ENCODE measurements around the gene CUEDC2. TPM values are rescaled to one million over a fixed set of nuclear protein-coding genes. Genes with fewer than 3 reads are reported as not detected.
"Not testable (repeated sequence)": the region's sequence is repeated elsewhere in the genome, so short reads cannot be mapped to it uniquely, and the experiment has no call there.

CUEDC2 gene
- total RNA-seq, 1 donor, result 51.0 TPM

DNA sequence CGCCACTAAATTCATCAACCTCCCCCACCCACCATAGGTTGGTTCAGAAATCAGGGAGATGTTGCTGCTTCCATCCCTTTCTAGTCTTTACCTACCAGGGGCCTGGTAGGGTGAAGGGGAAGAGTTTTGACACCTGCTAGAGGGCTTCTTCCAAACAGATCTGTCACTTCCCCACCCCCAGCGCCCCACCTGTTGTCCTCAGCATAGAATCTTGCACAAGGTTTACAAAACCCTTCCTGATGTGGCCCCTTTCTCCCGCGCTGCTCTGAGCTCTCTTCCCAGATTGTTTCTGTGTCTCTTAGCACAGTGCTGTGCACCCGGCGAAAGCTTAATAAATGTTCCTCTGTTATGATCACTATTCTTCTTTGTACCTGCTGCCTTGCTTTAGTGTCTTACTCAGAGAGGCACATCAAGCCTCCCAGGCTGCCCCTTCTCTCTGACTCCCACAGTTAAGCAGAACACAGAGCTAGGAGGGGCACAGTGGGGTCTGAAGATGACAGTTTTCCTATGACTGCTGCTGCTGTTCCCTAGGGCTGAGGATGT lies 30.2 kb upstream of the CUEDC2 start:
- DNase-seq (ENCODE audit: low read depth), result no peak
- no peak overlapping the region for H3K4me3 ChIP-seq (ENCODE audit: low read depth, low read length)
- no peak for TF ChIP-seq CTCF (IDR thresholded peaks at IDR 0.05; ENCODE audit: insufficient read depth, low read depth, low read length)

- DNase-seq (ENCODE audit: low read depth), result peak; percentile 77
- TF ChIP-seq CTCF (IDR thresholded peaks at IDR 0.05; ENCODE audit: insufficient read depth, low read depth, low read length), result no peak
- peak overlapping the region; percentile 66 for H3K4me3 ChIP-seq (ENCODE audit: low read depth, low read length)
These were observed 29.0 kb upstream of the CUEDC2 start for GRCh38 chr10:102461187-102462054.

DNA sequence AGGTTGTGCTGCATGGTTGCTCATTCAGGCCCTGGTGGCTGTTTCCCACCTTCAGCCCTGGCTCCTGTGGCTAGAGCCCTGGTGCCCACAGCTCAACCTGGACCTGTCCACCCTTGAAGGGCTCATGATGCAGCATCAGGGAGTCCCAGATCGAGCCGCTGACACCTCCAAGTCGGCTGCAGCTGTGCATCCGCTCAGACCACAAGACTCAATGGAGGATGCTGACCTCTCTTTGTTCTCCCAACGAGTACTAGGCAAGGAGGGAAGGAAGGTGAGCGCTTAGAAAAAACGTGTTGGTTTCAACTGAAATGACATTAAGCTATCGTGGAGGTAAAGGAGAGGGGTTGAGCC lies 28.4 kb upstream of the CUEDC2 start:
- DNase-seq (ENCODE audit: low read depth), result no peak
- H3K4me3 ChIP-seq (ENCODE audit: low read depth, low read length), result peak overlapping the region; percentile 66
- TF ChIP-seq CTCF (IDR thresholded peaks at IDR 0.05; ENCODE audit: insufficient read depth, low read depth, low read length), result no peak

- no peak overlapping the region for H3K4me3 ChIP-seq (ENCODE audit: low read depth, low read length)
- TF ChIP-seq CTCF (IDR thresholded peaks at IDR 0.05; ENCODE audit: insufficient read depth, low read depth, low read length), result no peak
- DNase-seq (ENCODE audit: low read depth), result no peak
These were observed 26.3 kb upstream of the CUEDC2 start for GRCh38 chr10:102458656-102459055.

GRCh38 chr10:102457591-102458150 lies 25.3 kb upstream of the CUEDC2 start:
- no peak for DNase-seq (ENCODE audit: low read depth)
- H3K4me3 ChIP-seq (ENCODE audit: low read depth, low read length), result no peak overlapping the region
- no peak for TF ChIP-seq CTCF (IDR thresholded peaks at IDR 0.05; ENCODE audit: insufficient read depth, low read depth, low read length)

- no peak for TF ChIP-seq CTCF (IDR thresholded peaks at IDR 0.05; ENCODE audit: insufficient read depth, low read depth, low read length)
- no peak overlapping the region for H3K4me3 ChIP-seq (ENCODE audit: low read depth, low read length)
- DNase-seq (ENCODE audit: low read depth), result peak; percentile 98
These were observed 23.6 kb upstream of the CUEDC2 start for GRCh38 chr10:102455893-102456471.

- H3K4me3 ChIP-seq (ENCODE audit: low read depth, low read length); DNase-seq (ENCODE audit: low read depth): not testable (repeated sequence)
These were observed 22.5 kb upstream of the CUEDC2 start for GRCh38 chr10:102454662-102455487.
